OCI-LY1 (cell line): ENCODE results near the gene PPP1R2.

ENCODE experiments used
- EZH2 ChIP-seq: fragments of 200-600 bp; sonication (generic), shearing (Covaris generic); IDR thresholded peaks from 2 replicates; pipeline ENCODE4 v1.8.0; 2017; ENCODE audit warnings: borderline replicate concordance, mixed run types, mild to moderate bottlenecking, antibody characterized with exemption, low read length, moderate library complexity, mixed read lengths
- TF ChIP-seq, protein P1 (sequence below): fragments of 200-600 bp; sonication (generic), shearing (Covaris generic); IDR thresholded peaks from 2 replicates; pipeline ENCODE4 v1.5.1; 2017; ENCODE audit warnings: mild to moderate bottlenecking, antibody characterized with exemption, low read length, moderate library complexity, mixed read lengths

DNA sequence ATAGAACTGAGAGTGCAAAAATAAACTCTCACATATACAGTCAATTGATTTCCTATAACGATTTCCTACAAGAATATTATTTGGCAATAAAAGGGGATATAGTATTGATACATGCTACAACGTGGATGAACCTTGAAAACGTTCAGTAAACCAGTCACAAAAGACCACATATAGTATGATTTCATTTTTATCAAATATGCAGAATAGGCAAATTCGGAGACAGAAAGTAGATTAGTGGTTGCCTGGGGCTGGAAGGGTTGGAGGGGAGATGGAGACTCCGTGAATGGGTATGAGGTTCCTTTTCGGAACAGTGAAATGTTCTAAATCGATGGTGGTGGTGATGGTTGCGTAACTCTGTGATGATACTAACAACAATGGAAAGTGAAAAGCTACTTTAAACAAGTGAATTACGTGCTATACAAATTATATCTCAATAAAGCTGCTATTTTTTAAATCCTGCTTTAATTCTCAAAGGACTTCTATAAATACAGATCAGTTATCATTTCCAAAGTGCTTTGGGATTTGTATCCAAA lies 34.6 kb upstream of the PPP1R2 start:
- TF ChIP-seq, protein P1, sequence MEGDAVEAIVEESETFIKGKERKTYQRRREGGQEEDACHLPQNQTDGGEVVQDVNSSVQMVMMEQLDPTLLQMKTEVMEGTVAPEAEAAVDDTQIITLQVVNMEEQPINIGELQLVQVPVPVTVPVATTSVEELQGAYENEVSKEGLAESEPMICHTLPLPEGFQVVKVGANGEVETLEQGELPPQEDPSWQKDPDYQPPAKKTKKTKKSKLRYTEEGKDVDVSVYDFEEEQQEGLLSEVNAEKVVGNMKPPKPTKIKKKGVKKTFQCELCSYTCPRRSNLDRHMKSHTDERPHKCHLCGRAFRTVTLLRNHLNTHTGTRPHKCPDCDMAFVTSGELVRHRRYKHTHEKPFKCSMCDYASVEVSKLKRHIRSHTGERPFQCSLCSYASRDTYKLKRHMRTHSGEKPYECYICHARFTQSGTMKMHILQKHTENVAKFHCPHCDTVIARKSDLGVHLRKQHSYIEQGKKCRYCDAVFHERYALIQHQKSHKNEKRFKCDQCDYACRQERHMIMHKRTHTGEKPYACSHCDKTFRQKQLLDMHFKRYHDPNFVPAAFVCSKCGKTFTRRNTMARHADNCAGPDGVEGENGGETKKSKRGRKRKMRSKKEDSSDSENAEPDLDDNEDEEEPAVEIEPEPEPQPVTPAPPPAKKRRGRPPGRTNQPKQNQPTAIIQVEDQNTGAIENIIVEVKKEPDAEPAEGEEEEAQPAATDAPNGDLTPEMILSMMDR = no peak
- no peak for TF ChIP-seq EZH2
